ENCODE data around the gene TEX101. TPM values are rescaled to one million over a fixed set of nuclear protein-coding genes. Genes with fewer than 3 reads are reported as not detected.

The TEX101 gene
- total RNA-seq, 1 experiment from 2014 or later, result not detected

- Histone ChIP-seq H3K36me3 (ENCODE audit: low read depth, low read length) (no peaks in the 10 kb centered on the region), H3F3A (ENCODE audit: low read length, unreplicated experiment) (no peaks in the 10 kb centered on the region), H3K27me3 (ENCODE audit: low read length) (no peaks in the 10 kb centered on the region), H3K79me2 (ENCODE audit: low read length) (no peaks in the 10 kb centered on the region), H3K9me3 (ENCODE audit: low read length) (no peaks in the 10 kb centered on the region), H2AFZ (ENCODE audit: low read length) (no peak overlapping the region), H4K20me1 (ENCODE audit: low read length) (no peaks in the 10 kb centered on the region), H3K4me1 (ENCODE audit: insufficient read depth, low read length) (peaks cover 25% of the 10 kb centered on the region), H3K9me2 (replicated peaks; ENCODE audit: low read length) (no peaks in the 10 kb centered on the region), H3K9ac (ENCODE audit: low read length) (no peak overlapping the region), H3K27ac (ENCODE audit: low read length) (no peak overlapping the region), H3K4me2 (ENCODE audit: low read length) (no peak overlapping the region), H3K4me3 (ENCODE audit: low read length) (no peak overlapping the region)
- ATAC-seq (no peak), DNase-seq (no peak)
- CTCF ChIA-PET, result no interaction called here
- BruUV-seq (replicated peaks), result no TSS peak
- intact Hi-C loops (cut with micrococcal nuclease), result no loop called here
- TF ChIP-seq CTCF (conservative IDR thresholded peaks at IDR 0.05; ENCODE audit: low read depth, low read length), result no peak
- no peak for TF ChIP-seq EZH2 (IDR thresholded peaks at IDR 0.05; ENCODE audit: low read length, unreplicated experiment)
- TF ChIP-seq EZH2phosphoT487 (IDR thresholded peaks at IDR 0.05; ENCODE audit: borderline replicate concordance, low read length), result no peak
- POLR2A ChIA-PET (ENCODE audit: unreplicated experiment), result no interaction called here
These were observed 9.1 kb downstream of the TEX101 start for GRCh38 chr19:43423779-43424178.

GRCh38 chr19:43425567-43426392, 11.1 kb downstream of the TEX101 start:
- Histone ChIP-seq H3F3A (ENCODE audit: low read length, unreplicated experiment) (no peaks in the 10 kb centered on the region), H3K9ac (ENCODE audit: low read length) (no peak overlapping the region), H3K27me3 (ENCODE audit: low read length) (no peaks in the 10 kb centered on the region), H3K4me2 (ENCODE audit: low read length) (peak overlapping the region; percentile 65), H3K4me1 (ENCODE audit: insufficient read depth, low read length) (peaks cover 25% of the 10 kb centered on the region), H2AFZ (ENCODE audit: low read length) (peak overlapping the region; percentile 60; the same call in 1 of the 2 replicates), H3K9me2 (replicated peaks; ENCODE audit: low read length) (no peaks in the 10 kb centered on the region), H3K79me2 (ENCODE audit: low read length) (no peaks in the 10 kb centered on the region), H3K36me3 (ENCODE audit: low read depth, low read length) (no peaks in the 10 kb centered on the region), H3K9me3 (ENCODE audit: low read length) (no peaks in the 10 kb centered on the region), H3K27ac (ENCODE audit: low read length) (no peak overlapping the region), H3K4me3 (ENCODE audit: low read length) (peak overlapping the region; percentile 25; the same call in 1 of the 2 replicates), H4K20me1 (ENCODE audit: low read length) (no peaks in the 10 kb centered on the region)
- no TSS peak for BruUV-seq (replicated peaks)
- ATAC-seq (peak; percentile 48), DNase-seq (peak; percentile 49)
- POLR2A ChIA-PET (ENCODE audit: unreplicated experiment), result no interaction called here
- CTCF ChIA-PET, result interaction anchor here (0.7 to 0.9 kb wide), 2 partner anchors 13 to 94 kb away, joined by 3 read pairs; no protein-coding TSS in a partner anchor
- intact Hi-C loops (cut with micrococcal nuclease), result loop anchor here (5.0 kb wide), 2 partner anchors 83 to 108 kb away; no protein-coding TSS in a partner anchor
- TF ChIP-seq EZH2 (IDR thresholded peaks at IDR 0.05; ENCODE audit: low read length, unreplicated experiment), result no peak
- peak; percentile 63 for TF ChIP-seq CTCF (conservative IDR thresholded peaks at IDR 0.05; ENCODE audit: low read depth, low read length)
- no peak for TF ChIP-seq EZH2phosphoT487 (IDR thresholded peaks at IDR 0.05; ENCODE audit: borderline replicate concordance, low read length)

GRCh38 chr19:43429395-43429794, 14.7 kb downstream of the TEX101 start:
- no peaks in the 10 kb centered on the region for H3K79me2 ChIP-seq (ENCODE audit: low read length)
- H3K9ac ChIP-seq (ENCODE audit: low read length), result no peak overlapping the region
- intact Hi-C loops (cut with micrococcal nuclease), result loop anchor here (5.0 kb wide), 2 partner anchors 87 to 112 kb away; no protein-coding TSS in a partner anchor
- ATAC-seq (no peak), DNase-seq (no peak)
- H4K20me1 ChIP-seq (ENCODE audit: low read length), result no peaks in the 10 kb centered on the region
- TF ChIP-seq EZH2phosphoT487 (IDR thresholded peaks at IDR 0.05; ENCODE audit: borderline replicate concordance, low read length), result no peak
- TF ChIP-seq CTCF (conservative IDR thresholded peaks at IDR 0.05; ENCODE audit: low read depth, low read length), result no peak
- TF ChIP-seq EZH2 (IDR thresholded peaks at IDR 0.05; ENCODE audit: low read length, unreplicated experiment), result no peak
- peaks cover 25% of the 10 kb centered on the region for H3K4me1 ChIP-seq (ENCODE audit: insufficient read depth, low read length)
- no peaks in the 10 kb centered on the region for H3K9me2 ChIP-seq (replicated peaks; ENCODE audit: low read length)
- no peaks in the 10 kb centered on the region for H3K36me3 ChIP-seq (ENCODE audit: low read depth, low read length)
- H3K9me3 ChIP-seq (ENCODE audit: low read length), result no peaks in the 10 kb centered on the region
- no TSS peak for BruUV-seq (replicated peaks)
- H3K4me3 ChIP-seq (ENCODE audit: low read length), result no peak overlapping the region
- no peak overlapping the region for H2AFZ ChIP-seq (ENCODE audit: low read length)
- no peaks in the 10 kb centered on the region for H3F3A ChIP-seq (ENCODE audit: low read length, unreplicated experiment)
- CTCF ChIA-PET, result no interaction called here
- POLR2A ChIA-PET (ENCODE audit: unreplicated experiment), result no interaction called here
- no peaks in the 10 kb centered on the region for H3K27me3 ChIP-seq (ENCODE audit: low read length)
- H3K27ac ChIP-seq (ENCODE audit: low read length), result no peak overlapping the region
- no peak overlapping the region for H3K4me2 ChIP-seq (ENCODE audit: low read length)

Measured in PC-3 (cell line).